NCI-H2227 (cell line): ENCODE measurements around the gene RAD51B.

Experiments used
- DNase-seq: peaks from one replicate; lab custom pipeline; 2025; ENCODE audit not compliant: unreplicated experiment; lab: John Stamatoyannopoulos, UW

The RAD51B gene

DNA sequence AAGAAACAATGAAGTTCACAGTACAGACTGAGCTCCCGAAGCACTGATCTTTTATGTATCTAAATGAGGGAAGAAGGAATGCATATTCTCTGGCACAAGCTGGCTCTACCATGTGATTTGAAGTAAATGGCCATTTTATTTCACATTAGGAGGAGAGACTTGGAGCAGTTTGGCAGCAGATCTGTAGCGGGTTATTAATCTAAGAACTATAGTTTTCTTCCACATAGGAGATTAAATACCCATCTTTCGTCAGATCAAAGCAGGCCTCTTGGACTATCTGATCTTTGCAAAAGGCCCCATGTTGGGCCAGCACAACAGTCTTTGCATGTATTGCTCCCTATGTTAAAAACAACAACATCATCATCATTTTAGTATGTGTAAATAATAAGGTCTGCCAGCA lies 495.5 kb downstream of the RAD51B start:
- DNase-seq: no peak

- DNase-seq: no peak
These were observed 496.7 kb downstream of the RAD51B start for GRCh38 chr14:68316078-68316868.

DNA sequence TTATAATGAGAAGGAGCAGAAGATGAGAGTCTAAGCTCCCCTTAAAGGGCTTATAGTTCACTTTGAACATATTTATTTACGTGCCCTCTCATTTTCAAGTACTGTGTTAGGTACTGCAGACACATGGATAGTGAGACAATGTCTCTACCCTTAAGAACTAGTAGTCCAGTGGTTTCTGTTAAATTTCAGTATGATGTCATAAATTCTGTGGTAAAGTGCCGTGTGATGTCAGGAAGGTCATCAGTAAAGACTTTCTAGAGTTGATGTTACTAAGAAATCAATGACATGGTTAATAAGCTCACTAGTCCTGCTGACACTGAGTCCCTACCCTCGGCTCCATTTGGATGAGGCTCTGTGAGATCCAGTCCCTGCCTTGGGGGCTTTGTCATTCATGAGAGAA lies 497.7 kb downstream of the RAD51B start:
- no peak for DNase-seq

DNA sequence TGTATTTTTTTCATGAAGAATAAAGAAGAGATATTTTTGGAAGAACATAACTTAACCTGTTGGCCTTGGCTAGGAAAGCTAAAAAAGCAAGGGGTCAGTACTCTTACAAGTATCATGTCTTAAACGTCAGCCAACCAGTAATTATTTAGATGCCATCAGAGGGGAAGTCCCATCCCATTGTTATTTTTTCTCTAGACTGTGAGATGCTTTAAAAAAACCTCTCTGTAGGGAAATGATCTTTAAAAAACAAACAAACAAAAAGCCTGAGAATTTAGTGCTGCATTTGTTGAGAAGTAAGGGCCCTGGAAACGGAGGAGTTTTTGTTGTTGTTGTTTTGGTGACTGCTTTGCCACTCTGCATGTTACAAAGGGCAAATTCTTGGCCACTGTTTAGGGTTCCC lies 499.2 kb downstream of the RAD51B start:
- DNase-seq: no peak

- no peak for DNase-seq
These were observed 500.9 kb downstream of the RAD51B start for GRCh38 chr14:68320495-68320894.

- DNase-seq: no peak
These were observed 503.5 kb downstream of the RAD51B start for GRCh38 chr14:68322940-68323620.

DNA sequence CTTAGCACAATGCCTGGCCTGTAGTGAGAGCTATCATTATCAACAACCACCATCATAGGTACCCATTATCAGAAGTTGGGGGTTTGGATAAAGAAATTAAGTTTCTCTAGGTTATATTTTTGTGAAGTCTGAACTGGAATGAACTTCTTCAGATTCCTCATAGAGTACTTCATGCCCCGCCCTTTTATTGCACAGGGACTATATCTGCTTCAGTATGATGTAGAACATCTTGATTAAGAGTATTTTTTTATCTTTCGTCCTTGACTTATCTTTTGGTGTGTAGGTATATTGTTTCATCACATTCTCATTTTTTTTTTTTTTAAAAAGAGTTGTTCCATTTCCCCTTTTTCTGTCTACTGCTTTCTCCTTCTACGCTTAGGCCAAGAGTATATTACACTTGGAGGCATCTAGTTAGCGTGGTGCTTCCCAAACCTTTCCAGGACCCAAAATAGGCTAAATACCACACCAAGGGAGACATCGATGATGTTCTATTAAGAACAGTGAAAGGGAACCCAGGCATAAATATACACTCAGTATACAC lies 505.8 kb downstream of the RAD51B start:
- no peak for DNase-seq

- no peak for DNase-seq
These were observed 507.7 kb downstream of the RAD51B start for GRCh38 chr14:68327231-68327630.

DNA sequence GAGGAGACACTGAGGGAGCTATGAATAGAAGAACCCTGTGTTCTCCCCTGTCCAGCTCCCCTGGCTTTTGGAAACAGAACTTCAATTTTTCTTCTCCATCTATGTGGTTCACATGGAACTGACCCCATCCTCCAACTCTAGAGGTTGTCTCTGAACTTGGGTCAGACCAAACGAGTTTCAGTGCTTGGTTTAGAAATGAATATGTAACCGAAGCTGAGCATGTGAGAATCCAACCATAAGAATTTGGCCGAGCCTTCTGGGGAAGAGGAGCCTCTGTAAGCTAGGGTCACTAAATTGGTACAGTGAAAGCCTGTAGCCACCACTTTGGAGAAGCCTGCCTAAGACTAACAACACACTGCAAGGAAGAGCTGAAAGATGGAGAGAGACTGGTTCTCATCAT lies 508.9 kb downstream of the RAD51B start:
- no peak for DNase-seq

DNA sequence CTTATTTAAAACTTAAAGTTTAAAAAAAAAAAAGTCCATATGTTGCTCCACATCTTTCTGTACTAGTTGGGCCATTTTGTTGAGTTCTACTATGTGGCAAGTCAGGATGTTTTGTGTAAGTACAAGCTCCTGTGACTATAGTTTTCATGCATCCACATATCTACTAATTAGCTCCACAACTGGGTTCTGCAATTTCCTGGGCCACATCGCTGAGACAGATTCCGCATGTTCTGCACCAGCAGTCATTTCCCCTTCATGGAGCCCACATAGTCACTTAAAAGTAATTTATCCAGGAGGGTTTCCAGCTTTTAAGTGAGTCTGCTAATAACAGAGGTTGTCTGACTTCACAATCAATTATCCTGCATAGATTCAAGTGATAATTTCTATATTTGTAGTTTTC lies 511.8 kb downstream of the RAD51B start:
- DNase-seq: no peak

GRCh38 chr14:68331991-68332390 lies 512.4 kb downstream of the RAD51B start:
- no peak for DNase-seq

DNA sequence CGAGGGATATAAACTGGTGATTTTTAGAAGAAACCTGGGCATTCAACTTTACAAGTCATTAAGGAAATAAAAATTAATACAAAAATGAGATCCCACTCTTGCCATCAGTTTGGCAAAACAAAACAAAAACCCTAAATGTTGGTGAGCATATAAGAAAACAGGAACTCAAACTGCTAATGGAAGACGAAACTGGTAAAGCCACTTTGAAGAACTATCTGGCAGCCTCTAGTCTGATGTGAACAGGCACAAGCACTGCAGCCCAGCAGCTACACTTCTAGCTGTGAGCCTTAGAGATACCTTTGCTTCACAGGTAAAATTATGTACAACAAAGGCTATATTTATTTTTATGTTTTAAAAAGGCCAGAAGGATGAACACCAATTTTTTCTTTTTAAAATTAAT lies 513.7 kb downstream of the RAD51B start:
- no peak for DNase-seq

DNA sequence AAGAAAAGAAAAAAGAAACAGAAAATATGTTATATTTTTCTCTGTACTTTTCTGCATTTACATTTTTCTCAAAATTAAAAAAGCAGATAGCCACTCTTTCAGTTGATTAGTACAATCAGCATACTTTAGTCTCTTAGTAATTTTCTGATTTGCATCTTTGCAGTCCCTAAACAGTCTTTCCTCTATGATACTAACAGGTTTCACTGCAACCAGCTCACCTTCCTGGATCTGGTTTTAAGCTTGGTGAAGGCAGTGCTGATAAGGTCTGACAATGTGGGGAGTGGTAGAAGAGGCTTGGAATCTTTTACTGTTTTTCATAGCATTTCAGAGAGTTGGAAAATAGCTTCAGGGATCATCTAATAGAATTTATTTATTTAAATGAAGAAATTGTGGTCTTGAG lies 515.7 kb downstream of the RAD51B start:
- no peak for DNase-seq

DNA sequence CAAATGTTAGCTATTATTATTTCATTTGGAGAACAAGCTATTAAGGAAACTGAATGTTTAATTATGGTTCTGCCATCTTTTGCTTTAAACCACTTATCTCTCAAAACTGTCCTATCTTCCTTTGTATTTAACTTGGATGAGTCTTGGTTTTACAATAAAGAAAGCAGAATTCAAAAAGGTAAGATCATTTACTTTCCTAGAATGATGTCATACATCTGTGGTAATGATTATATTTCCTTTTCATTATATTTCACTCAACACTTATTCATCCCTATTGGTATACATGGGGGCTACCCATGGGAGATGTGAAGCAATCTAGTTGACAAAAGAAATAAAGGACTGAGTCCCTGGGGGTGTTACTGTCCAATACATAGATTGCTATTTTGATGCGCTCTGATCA lies 516.6 kb downstream of the RAD51B start:
- no peak for DNase-seq

DNA sequence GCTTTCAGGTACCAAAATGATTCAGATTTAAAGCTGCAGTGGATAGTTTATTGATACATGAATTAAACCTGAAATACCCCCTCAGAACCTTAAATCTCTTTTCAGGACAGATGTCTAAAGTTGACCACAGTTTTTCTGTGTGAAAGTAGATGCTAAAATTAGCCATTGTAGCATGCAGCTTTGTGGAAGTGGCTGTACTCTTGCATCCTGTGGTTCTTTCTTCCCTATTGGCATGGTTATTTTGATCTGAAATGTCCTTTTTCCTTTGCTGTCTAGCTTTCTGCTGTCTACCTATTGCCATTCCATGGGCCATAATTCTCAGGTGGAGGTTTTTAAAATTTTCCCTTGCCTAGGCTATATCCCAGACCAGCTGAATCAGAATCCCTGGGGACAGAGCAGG lies 517.7 kb downstream of the RAD51B start:
- DNase-seq: no peak

- no peak for DNase-seq
These were observed 520.7 kb downstream of the RAD51B start for GRCh38 chr14:68340262-68340661.

DNA sequence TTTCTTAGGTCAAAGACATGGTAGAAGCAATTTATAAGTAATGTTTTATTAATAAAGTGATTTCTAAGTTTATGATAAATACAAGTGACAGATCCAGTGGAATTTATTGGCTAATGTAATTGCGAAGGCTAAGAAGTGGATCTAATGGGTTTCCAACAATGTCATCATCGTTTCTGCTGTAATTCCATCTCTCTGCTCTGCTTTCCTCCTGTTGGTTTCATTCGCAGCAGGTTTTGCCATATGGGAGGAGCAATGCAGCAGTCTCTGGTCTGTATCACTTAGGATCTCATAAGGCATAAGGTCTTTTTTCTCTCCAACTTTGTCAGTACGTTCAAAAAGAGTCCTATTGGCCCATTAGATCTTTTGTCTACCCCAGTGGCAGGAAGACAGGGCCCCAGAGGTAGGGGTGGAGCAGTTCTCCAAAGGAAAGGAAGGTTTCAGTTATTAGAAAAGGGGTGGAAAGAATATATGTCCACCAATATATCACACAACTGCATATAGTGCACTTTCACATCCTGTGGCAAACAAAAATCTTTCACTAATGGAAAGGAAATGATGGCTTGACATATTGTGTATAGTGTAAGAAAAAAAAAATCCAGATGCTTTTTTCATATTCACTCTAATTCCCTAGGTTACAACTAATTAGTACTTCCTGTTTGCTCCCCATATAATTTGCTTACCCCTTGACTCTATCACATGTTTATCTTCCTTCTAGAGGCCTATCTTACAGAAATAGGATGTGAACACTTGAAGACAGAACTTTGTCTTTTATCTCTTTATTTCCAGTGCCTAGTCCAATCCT lies 522.0 kb downstream of the RAD51B start:
- DNase-seq: no peak

GRCh38 chr14:68342216-68342763 lies 522.7 kb downstream of the RAD51B start:
- DNase-seq: no peak

GRCh38 chr14:68343534-68344118 lies 524.0 kb downstream of the RAD51B start:
- DNase-seq: no peak

DNA sequence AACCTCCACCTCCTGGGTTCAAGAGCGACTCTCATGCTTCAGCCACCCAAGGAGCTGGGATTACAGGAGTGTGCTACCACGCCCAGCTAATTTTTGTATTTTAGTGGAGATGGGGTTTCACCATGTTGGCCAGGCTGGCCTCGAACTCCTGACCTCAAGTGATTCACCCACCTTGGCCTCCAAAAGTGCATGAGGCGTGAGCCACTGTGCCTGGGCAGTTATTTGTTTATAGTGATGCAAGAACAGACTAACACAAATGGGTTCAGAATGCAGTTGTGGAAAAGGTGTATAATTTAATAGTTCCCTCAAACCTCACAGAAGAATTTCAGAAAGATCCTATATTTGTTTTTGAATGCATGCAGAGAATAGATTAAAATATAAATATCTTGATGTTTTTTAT lies 526.2 kb downstream of the RAD51B start:
- DNase-seq: no peak
